Measurements from ENCODE around the gene CLN6.

- no peak for TF ChIP-seq CTCF (IDR thresholded peaks at IDR 0.05)
- no peak for TF ChIP-seq POLR2A (IDR thresholded peaks at IDR 0.05)
These were observed 25.6 kb downstream of the CLN6 start for GRCh38 chr15:68203956-68204355.

Measured in right lobe of liver (tissue), 4 donors.